K562 (cell line): ENCODE results near the gene PRAME. TPM values are rescaled to one million over a fixed set of nuclear protein-coding genes. Genes with fewer than 3 reads are reported as not detected.

Experiments used
- ATAC-seq: fragments of 200-7000 bp; cut with Tn5 transposase; 3 replicates; pipeline ENCODE4 v1.9.1; 2020; ENCODE audit warnings: moderate library complexity
- BruUV-seq: library from RNA; stranded (reverse); fragments of 400-500 nt; replicated peaks from 2 replicates; lab custom pipeline; 2021; lab: Mats Ljungman, UMichigan
- CTCF ChIA-PET: fragments of 300-600 bp; formaldehyde crosslinking; extraction: SDS; loops from one replicate; lab custom pipeline; 2021; ENCODE audit warnings: low intra/inter-chr PET ratio; lab: Yijun Ruan, JAX
- POLR2A ChIA-PET: fragments of 300-600, 350-650 bp; sonication (Branson Sonifier 250); formaldehyde crosslinking; extraction: SDS; loops from one replicate; lab custom pipeline; 2021; ENCODE audit warnings: antibody characterized with exemption, inconsistent platforms; lab: Yijun Ruan, JAX
- DNase-seq, 4 experiments: peaks; one replicate each; pipeline versions ENCODE4 v3.0.0 to v3.0.0-alpha.2; 2011 to 2018; ENCODE audit warnings: low spot score in 3 of 4, mixed read lengths in 3 of 4; ENCODE audit errors: extremely low read depth in 1 of 4
- FAIRE-seq: peaks from 2 replicates; lab custom pipeline; 2011; peaks lifted over from hg19 to GRCh38; lab: Jason Lieb, UNC
- H2AFZ ChIP-seq: 2 replicates; pipeline ENCODE4 v1.6.0; 2011; ENCODE audit warnings: low read depth, low read length, control low read depth, inconsistent platforms
- H3K27ac ChIP-seq: fragments of 200-600 bp; 3 replicates; pipeline ENCODE4 v1.8.0; 2011; ENCODE audit warnings: low read depth, mild to moderate bottlenecking, control low read depth, inconsistent platforms, low read length, moderate library complexity, mixed read lengths; ENCODE audit errors: extremely low read depth
- H3K27me3 ChIP-seq, 2 experiments: fragments of 300-600 bp in 1 of 2; 2 replicates in 1 of 2; 3 replicates in 1 of 2; pipeline versions ENCODE4 v1.6.0 to v1.8.0; 2011; ENCODE audit warnings: inconsistent platforms in 2 of 2, low read length in 2 of 2, mild to moderate bottlenecking in 1 of 2, mixed read lengths in 1 of 2, moderate library complexity in 1 of 2; ENCODE audit not compliant: control insufficient read depth in 2 of 2, insufficient read depth in 2 of 2
- H3K36me3 ChIP-seq: fragments of 300-600 bp; 3 replicates; pipeline ENCODE4 v1.8.0; 2011; ENCODE audit warnings: mild to moderate bottlenecking, low read length, inconsistent platforms; ENCODE audit not compliant: control insufficient read depth, insufficient read depth
- H3K4me1 ChIP-seq, 2 experiments: fragments of 200-600 bp in 1 of 2; replicated peaks in 1 of 2; 2 replicates in 1 of 2; 3 replicates in 1 of 2; pipeline versions ENCODE4 v1.5.1 to v1.8.0; 2011; ENCODE audit warnings: inconsistent platforms in 2 of 2, low read length in 2 of 2, mild to moderate bottlenecking in 1 of 2, mixed read lengths in 1 of 2, moderate library complexity in 1 of 2; ENCODE audit not compliant: control insufficient read depth in 2 of 2, insufficient read depth in 2 of 2
- H3K4me2 ChIP-seq: 2 replicates; pipeline ENCODE4 v1.6.1; 2011; ENCODE audit warnings: low read length, control low read depth, inconsistent platforms, mixed read lengths; ENCODE audit not compliant: insufficient read depth
- H3K4me3 ChIP-seq: fragments of 200-600 bp; sonication (generic), shearing (Covaris generic); 2 replicates; pipeline ENCODE4 v1.5.1; 2016; ENCODE audit warnings: control low read depth, inconsistent platforms
- H3K79me2 ChIP-seq: fragments of 200-600 bp; 3 replicates; pipeline ENCODE4 v1.8.0; 2011; ENCODE audit warnings: low read length, inconsistent platforms; ENCODE audit not compliant: control insufficient read depth, insufficient read depth
- H3K9ac ChIP-seq, 2 experiments: 2 replicates each; pipeline versions ENCODE4 v1.6.0 to v1.6.1; 2011; ENCODE audit warnings: low read depth in 2 of 2, low read length in 2 of 2, control low read depth in 1 of 2, inconsistent platforms in 1 of 2, mild to moderate bottlenecking in 1 of 2, mixed read lengths in 1 of 2; ENCODE audit not compliant: insufficient read depth in 1 of 2
- H3K9me1 ChIP-seq: one replicate; pipeline ENCODE4 v1.6.0; 2011; ENCODE audit warnings: inconsistent platforms, mild to moderate bottlenecking, low read length, moderate library complexity; ENCODE audit not compliant: control insufficient read depth, insufficient read depth
- H3K9me3 ChIP-seq: replicated peaks from 2 replicates; pipeline ENCODE4 v1.5.1; 2011; ENCODE audit warnings: low read depth, low read length, inconsistent platforms; ENCODE audit not compliant: control insufficient read depth, insufficient read depth
- H4K20me1 ChIP-seq: replicated peaks from 2 replicates; pipeline ENCODE4 v1.6.1; 2011; ENCODE audit warnings: low read length, inconsistent platforms, mixed read lengths; ENCODE audit not compliant: control insufficient read depth, insufficient read depth
- COPS2 ChIP-seq: fragments of 450-650 bp; conservative IDR thresholded peaks from 2 replicates; pipeline ENCODE4 v1.6.1; 2016; ENCODE audit warnings: mild to moderate bottlenecking, moderate library complexity
- HNRNPLL ChIP-seq: fragments of 200-400 bp; formaldehyde crosslinking; IDR thresholded peaks from 2 replicates; pipeline ENCODE4 v1.6.1; 2017; ENCODE audit warnings: low read length, low read depth, mild to moderate bottlenecking; ENCODE audit not compliant: poor library complexity, severe bottlenecking
- HOMEZ ChIP-seq: fragments of 250-450 bp; sonication (Bioruptor Pico); IDR thresholded peaks from 2 replicates; pipeline ENCODE4 v1.4.0; 2020; ENCODE audit warnings: mild to moderate bottlenecking, moderate library complexity
- MAFG ChIP-seq: fragments of 450-650 bp; conservative IDR thresholded peaks from 2 replicates; pipeline ENCODE4 v1.6.1; 2016; ENCODE audit warnings: missing genetic modification characterization, missing compliant biosample characterization
- MYNN ChIP-seq, 2 experiments: sonication (generic); formaldehyde crosslinking in 1 of 2; IDR thresholded peaks; 2 replicates each; pipeline versions ENCODE4 v1.5.0 to v1.6.1; 2016 to 2020; ENCODE audit warnings: antibody characterized with exemption in 1 of 2, missing genetic modification reagents in 1 of 2
- ZFPM2 ChIP-seq: fragments of 250-450 bp; sonication (Bioruptor Pico); IDR thresholded peaks from 2 replicates; pipeline ENCODE4 v1.5.1; 2022; ENCODE audit warnings: mild to moderate bottlenecking
- ZNF184 ChIP-seq: sonication (generic); formaldehyde crosslinking; IDR thresholded peaks from 2 replicates; pipeline ENCODE4 v1.5.0; 2020; ENCODE audit warnings: missing genetic modification reagents
- WGBS: fragments of 100-300 bp; shearing (Covaris generic); methylation state at CpG from one replicate; pipeline ENCODE4 v1.1.6; 2016; ENCODE audit warnings: low coverage, mixed read lengths; ENCODE audit not compliant: insufficient coverage; ENCODE audit errors: missing lambda C conversion rate; 5-methylcytosine and 5-hydroxymethylcytosine counted together
- in situ Hi-C: fragments of 300-500 bp; cut with MboI; formaldehyde crosslinking; loops from 4 replicates; pipeline ENCODE4 v1.15.0; 2018; ENCODE audit warnings: inconsistent platforms, mixed read lengths
- intact Hi-C: fragments of 100-400 bp; cut with micrococcal nuclease; formaldehyde crosslinking; loops from 2 replicates; pipeline ENCODE4 v1.14.2; 2022
- polyA plus RNA-seq, 8 experiments: library from polyadenylated mRNA; depleted of rRNA in 4 of 8; stranded (reverse) in 5 of 8; unstranded in 3 of 8; fragments of >200 nt; fragmentation: Nextera tagmentation in 2 of 8; fragmentation: Illumina TruSeq in 1 of 8; extraction: Ambion mirVana in 2 of 8; extraction: Trizol in 1 of 8; gene quantifications; 2 replicates each; pipeline versions ENCODE4 v1.2.1 to v1.2.3, GENCODE V29; 2011 to 2014; ENCODE audit warnings: inconsistent platforms in 1 of 8, missing spikeins in 1 of 8
- total RNA-seq, 7 experiments: library from RNA; depleted of rRNA in 6 of 7; stranded (reverse); fragments of >200 nt in 6 of 7; fragmentation: Illumina TruSeq in 2 of 7; extraction: Trizol in 2 of 7; gene quantifications; 2 replicates each; pipeline versions ENCODE4 v1.2.1 to v1.2.3, GENCODE V29; 2011 to 2021; ENCODE audit warnings: low replicate concordance in 1 of 7
- TF ChIP-seq, protein P1 (sequence below): fragments of 450-650 bp; IDR thresholded peaks from 2 replicates; pipeline ENCODE4 v1.7.1; 2018; ENCODE audit warnings: mild to moderate bottlenecking, low read depth; ENCODE audit not compliant: partially characterized antibody
- TF ChIP-seq, protein P2 (sequence below), 2 experiments: fragments of 200-800 bp in 1 of 2; sonication (Bioruptor generic) in 1 of 2; sonication (generic) in 1 of 2; formaldehyde crosslinking in 1 of 2; IDR thresholded peaks in 1 of 2; conservative IDR thresholded peaks in 1 of 2; 2 replicates each; pipeline versions ENCODE4 v1.5.0 to v1.6.1; 2016 to 2020; ENCODE audit warnings: missing compliant biosample characterization in 1 of 2, missing genetic modification characterization in 1 of 2, missing genetic modification reagents in 1 of 2

Gene PRAME
- total and polyA plus RNA-seq, 9 of the 15 experiments (the other 6 are each of a cell fraction or from before 2014, with no cell fraction given) = 662 to 2,141 (median 1,142) TPM

- TF ChIP-seq HNRNPLL = no peak
- TF ChIP-seq, protein P1, sequence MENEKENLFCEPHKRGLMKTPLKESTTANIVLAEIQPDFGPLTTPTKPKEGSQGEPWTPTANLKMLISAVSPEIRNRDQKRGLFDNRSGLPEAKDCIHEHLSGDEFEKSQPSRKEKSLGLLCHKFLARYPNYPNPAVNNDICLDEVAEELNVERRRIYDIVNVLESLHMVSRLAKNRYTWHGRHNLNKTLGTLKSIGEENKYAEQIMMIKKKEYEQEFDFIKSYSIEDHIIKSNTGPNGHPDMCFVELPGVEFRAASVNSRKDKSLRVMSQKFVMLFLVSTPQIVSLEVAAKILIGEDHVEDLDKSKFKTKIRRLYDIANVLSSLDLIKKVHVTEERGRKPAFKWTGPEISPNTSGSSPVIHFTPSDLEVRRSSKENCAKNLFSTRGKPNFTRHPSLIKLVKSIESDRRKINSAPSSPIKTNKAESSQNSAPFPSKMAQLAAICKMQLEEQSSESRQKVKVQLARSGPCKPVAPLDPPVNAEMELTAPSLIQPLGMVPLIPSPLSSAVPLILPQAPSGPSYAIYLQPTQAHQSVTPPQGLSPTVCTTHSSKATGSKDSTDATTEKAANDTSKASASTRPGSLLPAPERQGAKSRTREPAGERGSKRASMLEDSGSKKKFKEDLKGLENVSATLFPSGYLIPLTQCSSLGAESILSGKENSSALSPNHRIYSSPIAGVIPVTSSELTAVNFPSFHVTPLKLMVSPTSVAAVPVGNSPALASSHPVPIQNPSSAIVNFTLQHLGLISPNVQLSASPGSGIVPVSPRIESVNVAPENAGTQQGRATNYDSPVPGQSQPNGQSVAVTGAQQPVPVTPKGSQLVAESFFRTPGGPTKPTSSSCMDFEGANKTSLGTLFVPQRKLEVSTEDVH = no peak
These were observed 35.0 kb upstream of the PRAME start (continued) for GRCh38 chr22:22593964-22594656.

- no peak for FAIRE-seq
- peaks cover 15% of the 10 kb centered on the region for H4K20me1 ChIP-seq
- no peak overlapping the region for H2AFZ ChIP-seq
- peaks cover 28 to 42% of the 10 kb centered on the region in 2 experiments; a peak in 4 of 5 replicates for H3K27me3 ChIP-seq
- H3K9me1 ChIP-seq = peaks cover 8% of the 10 kb centered on the region
- ChIA-PET CTCF (interaction anchor here (0.6 to 5.1 kb wide), 24 partner anchors 14 to 536 kb away, joined by 3 to 60 read pairs (median 6); partner anchors contain the start of gene PRAME), POLR2A (interaction anchor here (0.7 to 1.4 kb wide), 6 partner anchors 17 to 131 kb away, joined by 3 to 7 read pairs (median 3); no protein-coding TSS in a partner anchor)
- intact Hi-C loops = loop anchor here (5.0 kb wide), 3 partner anchors 236 to 386 kb away; no protein-coding TSS in a partner anchor
- H3K36me3 ChIP-seq = no peaks in the 10 kb centered on the region
- no peak overlapping the region for H3K4me3 ChIP-seq
- H3K9ac ChIP-seq = no peak overlapping the region
- under 1% methylated on average over 2 of the region's 2 CpGs for WGBS
- no peak overlapping the region for H3K27ac ChIP-seq
- DNase-seq = no peak
- BruUV-seq = no TSS peak
- in situ Hi-C loops = loop anchor here (10.0 kb wide), 1 partner anchor 1468 kb away; no protein-coding TSS in a partner anchor
- no peak for TF ChIP-seq COPS2
- no peak for TF ChIP-seq ZFPM2 (CRISPR knock-in tag)
- no peak for TF ChIP-seq MYNN (IDR thresholded peaks at IDR 0.05)
- TF ChIP-seq MYNN (CRISPR knock-in tag; IDR thresholded peaks at IDR 0.05) = peak; percentile 7; the same call in 1 of the 2 replicates
- no peak for TF ChIP-seq MAFG (tag)
- TF ChIP-seq, protein P2, sequence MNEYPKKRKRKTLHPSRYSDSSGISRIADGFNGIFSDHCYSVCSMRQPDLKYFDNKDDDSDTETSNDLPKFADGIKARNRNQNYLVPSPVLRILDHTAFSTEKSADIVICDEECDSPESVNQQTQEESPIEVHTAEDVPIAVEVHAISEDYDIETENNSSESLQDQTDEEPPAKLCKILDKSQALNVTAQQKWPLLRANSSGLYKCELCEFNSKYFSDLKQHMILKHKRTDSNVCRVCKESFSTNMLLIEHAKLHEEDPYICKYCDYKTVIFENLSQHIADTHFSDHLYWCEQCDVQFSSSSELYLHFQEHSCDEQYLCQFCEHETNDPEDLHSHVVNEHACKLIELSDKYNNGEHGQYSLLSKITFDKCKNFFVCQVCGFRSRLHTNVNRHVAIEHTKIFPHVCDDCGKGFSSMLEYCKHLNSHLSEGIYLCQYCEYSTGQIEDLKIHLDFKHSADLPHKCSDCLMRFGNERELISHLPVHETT (CRISPR knock-in tag; conservative IDR thresholded peaks at IDR 0.05 in 1 of 2, IDR thresholded peaks at IDR 0.05 in 1 of 2) = peak in 1 of 2 experiments; percentile 95; a peak in 2 of 4 replicates
- 0 out of 2 replicates have a peak, but pooled peaks have one; percentile 62 for TF ChIP-seq ZNF184 (CRISPR knock-in tag)
- TF ChIP-seq HOMEZ = no peak
- TF ChIP-seq, all 486 proteins: peak for 3
- ATAC-seq = no peak
- Histone ChIP-seq H3K9me3 (no peaks in the 10 kb centered on the region), H3K4me2 (no peak overlapping the region), H3K4me1 (no peaks in the 10 kb centered on the region), H3K79me2 (no peaks in the 10 kb centered on the region)
These were observed 34.2 kb upstream of the PRAME start for GRCh38 chr22:22593250-22593649.
